Measurements from ENCODE around the gene ZNF335.

The ZNF335 gene, protein sequence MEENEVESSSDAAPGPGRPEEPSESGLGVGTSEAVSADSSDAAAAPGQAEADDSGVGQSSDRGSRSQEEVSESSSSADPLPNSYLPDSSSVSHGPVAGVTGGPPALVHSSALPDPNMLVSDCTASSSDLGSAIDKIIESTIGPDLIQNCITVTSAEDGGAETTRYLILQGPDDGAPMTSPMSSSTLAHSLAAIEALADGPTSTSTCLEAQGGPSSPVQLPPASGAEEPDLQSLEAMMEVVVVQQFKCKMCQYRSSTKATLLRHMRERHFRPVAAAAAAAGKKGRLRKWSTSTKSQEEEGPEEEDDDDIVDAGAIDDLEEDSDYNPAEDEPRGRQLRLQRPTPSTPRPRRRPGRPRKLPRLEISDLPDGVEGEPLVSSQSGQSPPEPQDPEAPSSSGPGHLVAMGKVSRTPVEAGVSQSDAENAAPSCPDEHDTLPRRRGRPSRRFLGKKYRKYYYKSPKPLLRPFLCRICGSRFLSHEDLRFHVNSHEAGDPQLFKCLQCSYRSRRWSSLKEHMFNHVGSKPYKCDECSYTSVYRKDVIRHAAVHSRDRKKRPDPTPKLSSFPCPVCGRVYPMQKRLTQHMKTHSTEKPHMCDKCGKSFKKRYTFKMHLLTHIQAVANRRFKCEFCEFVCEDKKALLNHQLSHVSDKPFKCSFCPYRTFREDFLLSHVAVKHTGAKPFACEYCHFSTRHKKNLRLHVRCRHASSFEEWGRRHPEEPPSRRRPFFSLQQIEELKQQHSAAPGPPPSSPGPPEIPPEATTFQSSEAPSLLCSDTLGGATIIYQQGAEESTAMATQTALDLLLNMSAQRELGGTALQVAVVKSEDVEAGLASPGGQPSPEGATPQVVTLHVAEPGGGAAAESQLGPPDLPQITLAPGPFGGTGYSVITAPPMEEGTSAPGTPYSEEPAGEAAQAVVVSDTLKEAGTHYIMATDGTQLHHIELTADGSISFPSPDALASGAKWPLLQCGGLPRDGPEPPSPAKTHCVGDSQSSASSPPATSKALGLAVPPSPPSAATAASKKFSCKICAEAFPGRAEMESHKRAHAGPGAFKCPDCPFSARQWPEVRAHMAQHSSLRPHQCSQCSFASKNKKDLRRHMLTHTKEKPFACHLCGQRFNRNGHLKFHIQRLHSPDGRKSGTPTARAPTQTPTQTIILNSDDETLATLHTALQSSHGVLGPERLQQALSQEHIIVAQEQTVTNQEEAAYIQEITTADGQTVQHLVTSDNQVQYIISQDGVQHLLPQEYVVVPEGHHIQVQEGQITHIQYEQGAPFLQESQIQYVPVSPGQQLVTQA (N-terminal part only)

DNA sequence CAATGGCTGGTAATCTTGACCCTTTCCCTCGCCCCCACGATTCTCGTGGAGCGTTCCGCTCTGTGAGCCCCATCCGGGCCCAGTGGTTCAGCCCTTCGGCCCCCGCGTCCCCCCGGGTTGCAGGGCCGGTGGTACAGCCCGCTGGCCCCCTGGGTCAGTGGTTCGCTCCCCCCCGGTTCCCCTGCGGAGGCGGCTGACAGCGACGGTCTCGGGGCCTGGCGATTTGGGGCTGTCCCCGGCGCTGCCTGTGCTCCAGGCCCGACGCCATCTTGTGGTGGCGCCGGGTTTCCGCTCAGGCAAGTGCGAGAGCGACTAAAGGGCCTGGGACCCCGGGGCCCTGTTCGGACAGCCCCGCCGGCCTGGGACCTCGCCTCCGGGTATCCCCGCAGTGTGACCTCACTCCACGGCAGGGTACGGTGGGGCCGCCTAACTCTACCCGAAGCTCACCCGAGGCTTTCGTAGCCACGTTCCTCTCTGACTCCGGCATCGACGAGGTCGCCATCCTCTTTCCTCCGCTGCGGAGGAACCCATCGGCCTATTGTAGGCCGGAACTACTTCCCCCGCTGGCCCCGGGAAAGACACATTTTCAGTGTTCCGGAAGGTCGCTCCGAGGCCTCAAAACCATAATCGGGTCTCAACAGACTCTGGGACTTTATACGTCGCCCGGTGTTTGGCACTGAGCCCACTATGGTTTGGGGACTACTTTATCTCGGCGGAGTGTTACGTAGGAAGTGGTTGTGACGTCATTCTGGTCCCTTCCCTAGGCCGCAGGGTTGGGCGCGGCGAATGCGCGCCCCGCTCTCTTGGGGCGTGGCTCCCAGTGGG lies at the start of gene ZNF335:
TSS of gene ZNF335 (minus strand) at position 529 of the 825 bp plus-strand sequence. CDS start 793 bp downstream, outside the sequence.
- DNase-seq, result peak; percentile 98

- DNase-seq, result no peak
Observed at GRCh38 chr20:46020555-46020954, 48.6 kb upstream of the ZNF335 start.

GRCh38 chr20:46018611-46019010 lies 46.6 kb upstream of the ZNF335 start:
- DNase-seq, result no peak

- no peak for DNase-seq
Observed at GRCh38 chr20:46018112-46018511, 46.1 kb upstream of the ZNF335 start.

- DNase-seq, result no peak
Observed at GRCh38 chr20:46017272-46017671, 45.3 kb upstream of the ZNF335 start.

DNA sequence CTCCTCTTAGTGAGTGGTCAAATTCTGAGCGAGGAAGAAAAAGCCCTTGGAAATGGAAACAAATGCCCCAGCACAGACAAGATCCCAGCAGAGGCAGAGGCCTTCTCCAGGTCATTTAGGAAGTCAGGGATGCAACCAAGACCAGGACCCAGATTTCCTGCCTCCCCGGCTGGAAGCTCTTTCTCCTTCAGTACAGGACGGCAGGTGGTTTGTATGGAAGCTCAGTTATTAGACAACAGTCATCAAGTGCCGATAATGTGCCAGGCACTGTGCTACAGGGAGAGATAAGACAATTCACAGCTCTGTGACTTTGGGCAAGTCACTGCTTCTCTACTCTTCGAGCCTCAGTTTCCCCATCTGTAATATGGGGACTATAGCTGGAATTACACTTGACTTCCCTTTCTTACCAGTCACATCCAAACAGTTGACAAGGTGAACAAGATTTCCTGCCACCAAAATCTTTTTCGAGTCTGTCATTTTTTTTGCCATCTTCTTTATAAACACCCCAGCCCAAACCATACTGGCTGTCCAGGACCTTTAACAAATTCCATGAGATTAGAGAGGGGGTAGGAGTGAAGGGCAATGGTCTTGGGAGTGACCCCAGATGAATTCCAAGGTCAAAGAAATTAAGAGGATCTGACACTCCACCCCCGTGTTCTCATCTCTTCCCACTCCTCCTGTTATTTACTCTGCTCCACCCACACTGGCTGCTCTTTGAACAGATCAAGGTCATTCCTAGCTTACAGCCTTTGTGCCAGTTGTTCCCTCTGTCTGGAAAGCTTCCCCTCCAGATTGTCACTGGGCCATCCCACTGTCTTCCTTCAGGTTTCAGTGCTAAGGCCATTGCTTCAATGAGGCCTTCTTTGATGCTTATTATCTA lies 42.8 kb upstream of the ZNF335 start:
- DNase-seq, result no peak

DNA sequence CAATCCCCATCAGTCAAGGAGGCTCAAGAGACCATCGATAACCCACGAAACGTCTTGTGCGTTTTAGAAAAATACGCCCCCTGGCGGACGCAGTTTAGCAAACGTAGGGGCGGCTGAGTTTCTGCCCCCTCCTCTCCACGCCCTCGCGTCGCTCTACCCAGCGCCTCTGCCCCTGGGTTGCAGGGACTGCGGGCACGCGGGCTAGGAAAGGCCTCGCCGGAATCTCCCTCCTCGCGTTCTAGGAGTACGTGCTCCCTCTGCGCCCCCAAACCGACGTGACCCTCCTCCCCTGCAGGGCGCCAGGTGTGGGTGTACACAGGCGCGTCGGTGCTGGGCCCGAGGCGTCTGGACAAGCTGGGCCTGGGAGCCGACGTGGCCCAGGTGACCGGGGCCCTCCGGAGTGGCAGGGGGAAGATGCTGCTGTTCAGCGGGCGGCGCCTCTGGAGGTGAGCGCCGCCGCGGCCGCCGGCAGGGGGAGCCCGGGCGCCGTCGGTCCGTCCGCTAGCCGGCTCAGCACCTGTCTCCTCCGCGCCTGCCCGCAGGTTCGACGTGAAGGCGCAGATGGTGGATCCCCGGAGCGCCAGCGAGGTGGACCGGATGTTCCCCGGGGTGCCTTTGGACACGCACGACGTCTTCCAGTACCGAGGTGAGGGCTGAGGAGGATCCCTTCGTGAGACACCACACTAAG lies 42.0 kb upstream of the ZNF335 start:
- peak; percentile 76 for DNase-seq

- no peak for DNase-seq
Observed at GRCh38 chr20:46013322-46013828, 41.4 kb upstream of the ZNF335 start.

DNA sequence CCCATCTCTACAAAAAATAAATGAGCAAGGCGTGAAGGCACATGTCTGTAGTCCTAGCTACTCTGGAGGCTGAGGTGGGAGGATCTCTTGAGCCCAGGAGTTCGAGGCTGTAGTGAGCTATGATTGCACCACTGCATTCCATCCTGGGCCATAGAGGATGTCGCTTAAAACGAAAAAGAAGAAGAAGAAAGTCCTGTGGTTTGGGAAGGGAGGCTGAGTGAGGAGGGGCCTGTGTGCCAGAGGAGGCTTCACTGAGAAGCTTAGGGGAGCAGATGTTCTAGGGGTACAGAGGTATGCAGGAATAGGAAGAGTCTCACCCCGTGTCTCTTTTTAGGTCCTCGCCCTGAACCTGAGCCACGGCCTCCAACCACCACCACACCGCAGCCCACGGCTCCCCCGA lies 40.9 kb upstream of the ZNF335 start:
- no peak for DNase-seq

DNA sequence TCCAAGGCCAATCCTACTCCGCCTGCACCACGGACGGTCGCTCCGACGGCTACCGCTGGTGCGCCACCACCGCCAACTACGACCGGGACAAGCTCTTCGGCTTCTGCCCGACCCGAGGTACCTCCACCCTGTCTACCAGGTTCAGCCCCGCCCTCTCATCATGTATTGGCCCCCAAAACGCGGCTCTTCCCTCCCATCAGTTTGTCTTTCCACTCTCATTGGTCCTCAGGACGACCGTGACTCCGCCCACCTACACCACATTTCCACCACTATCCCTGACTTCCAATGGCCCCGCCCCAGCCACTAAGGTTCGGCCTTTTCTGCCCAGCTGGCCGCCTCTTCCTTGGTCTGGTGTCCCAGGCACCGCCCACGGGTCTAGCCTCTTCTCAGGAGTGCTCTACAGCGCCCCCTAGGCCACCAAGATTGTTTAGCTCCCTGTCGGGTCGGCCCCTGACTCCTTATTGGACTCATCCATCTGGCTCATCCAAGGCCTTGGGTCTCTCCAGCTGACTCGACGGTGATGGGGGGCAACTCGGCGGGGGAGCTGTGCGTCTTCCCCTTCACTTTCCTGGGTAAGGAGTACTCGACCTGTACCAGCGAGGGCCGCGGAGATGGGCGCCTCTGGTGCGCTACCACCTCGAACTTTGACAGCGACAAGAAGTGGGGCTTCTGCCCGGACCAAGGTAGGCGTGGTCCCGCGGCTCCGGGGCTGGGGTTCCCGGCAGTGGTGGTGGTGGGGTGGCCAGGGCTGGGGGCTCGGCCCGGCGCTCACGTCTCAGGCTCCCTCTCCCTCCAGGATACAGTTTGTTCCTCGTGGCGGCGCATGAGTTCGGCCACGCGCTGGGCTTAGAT lies 39.9 kb upstream of the ZNF335 start:
- peak; percentile 61 for DNase-seq

DNA sequence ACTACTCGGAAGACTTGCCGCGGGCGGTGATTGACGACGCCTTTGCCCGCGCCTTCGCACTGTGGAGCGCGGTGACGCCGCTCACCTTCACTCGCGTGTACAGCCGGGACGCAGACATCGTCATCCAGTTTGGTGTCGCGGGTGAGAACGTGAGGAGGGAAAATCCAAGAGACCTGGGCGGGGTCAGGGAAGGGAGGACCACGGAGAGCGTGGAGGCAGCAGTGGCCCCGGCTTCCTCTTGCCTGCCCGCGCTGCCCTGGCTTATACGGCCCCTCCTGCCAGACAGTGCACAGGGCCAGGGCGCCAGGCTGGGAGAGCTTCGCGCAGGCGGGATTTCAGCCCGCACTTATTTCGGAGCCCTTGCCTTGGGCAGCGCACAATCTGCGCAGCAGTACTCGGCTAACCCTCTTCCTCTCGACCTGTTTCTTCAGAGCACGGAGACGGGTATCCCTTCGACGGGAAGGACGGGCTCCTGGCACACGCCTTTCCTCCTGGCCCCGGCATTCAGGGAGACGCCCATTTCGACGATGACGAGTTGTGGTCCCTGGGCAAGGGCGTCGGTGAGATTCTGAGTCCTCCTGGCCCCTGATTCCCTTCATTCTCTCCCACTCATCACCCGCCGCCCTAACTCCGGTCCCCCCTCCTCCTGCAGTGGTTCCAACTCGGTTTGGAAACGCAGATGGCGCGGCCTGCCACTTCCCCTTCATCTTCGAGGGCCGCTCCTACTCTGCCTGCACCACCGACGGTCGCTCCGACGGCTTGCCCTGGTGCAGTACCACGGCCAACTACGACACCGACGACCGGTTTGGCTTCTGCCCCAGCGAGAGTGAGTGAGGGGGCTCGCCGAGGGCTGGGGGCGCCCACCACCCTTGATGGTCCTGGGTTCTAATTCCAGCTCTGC lies 38.7 kb upstream of the ZNF335 start:
- DNase-seq, result peak; percentile 53

DNA sequence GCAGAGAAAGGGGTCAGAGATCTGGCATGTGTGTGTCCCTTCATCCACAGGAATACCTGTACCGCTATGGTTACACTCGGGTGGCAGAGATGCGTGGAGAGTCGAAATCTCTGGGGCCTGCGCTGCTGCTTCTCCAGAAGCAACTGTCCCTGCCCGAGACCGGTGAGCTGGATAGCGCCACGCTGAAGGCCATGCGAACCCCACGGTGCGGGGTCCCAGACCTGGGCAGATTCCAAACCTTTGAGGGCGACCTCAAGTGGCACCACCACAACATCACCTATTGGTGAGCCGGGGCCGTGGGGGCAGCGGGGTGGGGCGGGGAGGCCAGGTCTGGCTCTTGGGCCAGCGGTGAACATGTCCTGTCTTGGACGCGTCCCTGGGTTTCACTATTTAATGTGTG lies 37.8 kb upstream of the ZNF335 start:
- DNase-seq, result no peak

DNA sequence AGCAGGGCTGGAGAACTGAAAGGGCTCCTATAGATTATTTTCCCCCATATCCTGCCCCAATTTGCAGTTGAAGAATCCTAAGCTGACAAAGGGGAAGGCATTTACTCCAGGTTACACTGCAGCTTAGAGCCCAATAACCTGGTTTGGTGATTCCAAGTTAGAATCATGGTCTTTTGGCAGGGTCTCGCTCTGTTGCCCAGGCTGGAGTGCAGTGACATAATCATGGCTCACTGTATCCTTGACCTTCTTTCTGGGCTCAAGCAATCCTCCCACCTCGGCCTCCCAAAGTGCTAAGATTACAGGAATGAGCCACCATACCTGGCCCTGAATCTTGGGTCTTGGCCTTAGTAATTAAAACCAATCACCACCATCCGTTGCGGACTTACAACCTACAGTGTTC lies 35.7 kb upstream of the ZNF335 start:
- no peak for DNase-seq

DNA sequence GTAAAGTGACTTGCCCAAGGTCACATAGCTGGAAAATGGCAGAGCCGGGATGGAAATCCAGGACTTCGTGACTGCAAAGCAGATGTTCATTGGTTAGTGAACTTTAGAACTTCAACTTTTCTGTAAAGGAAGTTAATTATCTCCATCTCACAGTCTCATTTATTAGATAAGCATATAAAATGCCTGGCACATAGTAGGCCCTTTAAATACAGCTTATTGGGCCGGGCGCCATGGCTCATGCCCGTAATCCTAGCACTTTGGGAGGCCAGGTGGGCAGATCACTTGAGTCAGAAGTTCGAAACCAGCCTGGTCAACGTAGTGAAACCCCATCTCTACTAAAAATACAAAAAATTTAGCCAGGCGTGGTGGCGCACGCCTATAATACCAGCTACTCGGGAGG lies 35.0 kb upstream of the ZNF335 start:
- DNase-seq, result no peak

DNA sequence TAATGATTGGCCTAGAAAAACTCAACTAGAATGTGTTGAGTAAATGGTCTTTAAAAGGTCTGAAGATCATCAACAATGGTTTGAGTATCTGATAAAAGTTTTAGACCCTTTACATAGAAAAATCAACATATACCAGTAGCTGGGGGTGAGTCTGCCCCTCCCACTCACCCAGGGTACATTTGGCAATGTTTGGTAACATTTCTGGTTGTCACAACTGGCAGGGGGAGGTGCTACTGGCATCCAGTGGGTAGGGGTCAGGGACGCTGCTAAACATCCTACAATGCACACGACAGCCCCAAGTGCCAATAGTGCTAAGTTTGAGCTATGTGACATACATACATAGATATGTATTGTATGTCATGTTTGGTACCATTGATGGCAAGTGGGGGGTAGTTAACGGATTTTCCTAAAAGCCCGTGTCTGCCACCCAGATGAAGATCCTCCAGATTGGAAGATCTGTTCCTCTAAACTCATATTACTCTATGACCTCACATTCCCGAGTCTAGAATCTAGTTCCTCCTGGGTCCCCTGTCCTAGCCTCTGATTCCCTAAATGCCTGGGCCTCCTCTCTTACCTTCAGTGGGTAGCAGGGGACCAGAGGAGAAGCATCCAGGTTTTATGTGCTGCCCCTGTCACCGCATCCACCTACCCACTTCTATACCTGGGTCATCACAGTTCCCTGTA lies 34.2 kb upstream of the ZNF335 start:
- DNase-seq, result no peak

DNA sequence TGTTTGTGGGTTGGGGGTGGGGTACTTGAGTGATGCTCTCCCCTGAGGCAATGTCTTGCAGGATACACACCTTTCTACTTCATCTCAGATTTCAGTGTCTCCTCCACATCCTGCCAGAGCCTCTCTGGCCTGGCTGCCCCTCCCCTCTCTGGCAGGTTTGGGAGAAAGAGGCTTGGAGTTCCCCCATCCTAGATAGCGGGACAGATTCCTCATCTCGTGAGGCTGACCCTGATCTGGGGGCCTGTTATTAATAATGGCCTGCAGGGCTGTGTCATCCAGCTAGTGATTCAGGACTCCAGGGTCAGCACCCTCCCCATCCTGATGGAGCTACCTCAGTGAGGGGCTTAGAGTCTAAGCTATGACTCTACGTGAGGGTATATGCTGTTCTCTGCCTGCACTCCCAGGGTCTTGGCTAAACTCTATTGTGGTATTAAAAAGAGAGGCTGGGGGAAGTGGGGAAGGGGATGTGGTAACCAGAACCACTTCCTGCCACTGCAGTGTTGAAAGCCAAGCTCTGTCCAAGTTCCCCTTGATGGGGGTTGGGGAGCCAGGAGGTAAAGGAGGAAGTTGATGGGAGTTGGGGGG lies 33.0 kb upstream of the ZNF335 start:
- DNase-seq, result no peak

DNA sequence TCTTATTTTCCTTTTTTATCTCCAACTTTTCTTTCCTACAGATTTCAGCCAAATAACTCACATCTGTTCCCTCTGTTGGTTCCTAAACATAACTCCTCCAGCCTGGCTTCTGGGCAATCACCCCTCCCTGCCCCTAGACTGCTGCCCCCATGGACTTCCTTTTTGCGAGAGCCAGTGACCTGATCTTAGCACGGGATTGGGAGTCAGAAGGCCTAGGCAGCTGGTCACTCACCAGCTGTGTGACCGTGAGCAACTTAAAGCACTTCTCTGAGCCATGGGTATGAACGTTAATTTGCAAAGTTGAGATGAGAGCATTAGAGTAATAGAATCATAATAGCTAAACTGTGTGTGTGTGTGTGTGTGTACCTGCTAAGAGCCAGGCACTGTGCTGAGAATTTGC lies 32.2 kb upstream of the ZNF335 start:
- no peak for DNase-seq
